ENCODE measurements around the gene CRAMP1.

Gene CRAMP1

GRCh38 chr16:1612320-1613111 is at the start of gene CRAMP1:
Gene CRAMP1, plus strand, starts transcription at chr16:1612360. Its CDS starts 2,280 bp downstream, at chr16:1614640.
- POLR2A ChIA-PET, result interaction anchor here (0.6 to 1.8 kb wide), 6 partner anchors 65 to 270 kb away, joined by 3 to 8 read pairs (median 4); partner anchors contain the start of genes EME2, JPT2, MAPK8IP3 and MRPS34
- CTCF ChIA-PET, result no interaction called here
- H3K27ac ChIP-seq (ENCODE audit: extremely low read depth, low read depth, low read length), result peak within 1 kb of the TSS; percentile 81
- H3K36me3 ChIP-seq (ENCODE audit: control insufficient read depth in 2 of 2, insufficient read depth in 1 of 2, low read length in 2 of 2), result peaks cover 10 to 26% of the 10 kb centered on the region in 2 experiments; a peak in 2 of 3 replicates
- peaks cover 5% of the 10 kb centered on the region; the same call in 1 of the 2 replicates for H3K4me1 ChIP-seq (ENCODE audit: control insufficient read depth, insufficient read depth, low read length)
- no peaks in the 10 kb centered on the region for H3K9me3 ChIP-seq (ENCODE audit: control insufficient read depth, insufficient read depth, low read depth, low read length)
- peak within 1 kb of the TSS; percentile 64 for H3K4me3 ChIP-seq (ENCODE audit: low read depth, low read length)
- TF ChIP-seq ZNF324 (tag by site-specific recombination; IDR thresholded peaks at IDR 0.05) (0 out of 2 replicates have a peak, but pooled peaks have one; percentile 25), ZNF221 (tag by site-specific recombination; IDR thresholded peaks at IDR 0.05; ENCODE audit: borderline replicate concordance) (no peak), ZBTB20 (tag by site-specific recombination; IDR thresholded peaks at IDR 0.05) (peak; percentile 85), ZXDB (tag by site-specific recombination; IDR thresholded peaks at IDR 0.05) (peak; percentile 17; the same call in 1 of the 2 replicates), ZSCAN30 (tag by site-specific recombination; IDR thresholded peaks at IDR 0.05) (no peak), ZNF2 (tag by site-specific recombination; IDR thresholded peaks at IDR 0.05) (0 out of 2 replicates have a peak, but pooled peaks have one; percentile 18), ZNF561 (tag by site-specific recombination; IDR thresholded peaks at IDR 0.05; ENCODE audit: borderline replicate concordance) (peak; percentile 56; the same call in 1 of the 2 replicates), ZNF600 (tag by site-specific recombination; IDR thresholded peaks at IDR 0.05) (peak; percentile 40; the same call in 1 of the 2 replicates), YY1 (tag by site-specific recombination; IDR thresholded peaks at IDR 0.05) (peak; percentile 42; the same call in 1 of the 2 replicates), ZFP41 (tag by site-specific recombination; IDR thresholded peaks at IDR 0.05; ENCODE audit: borderline replicate concordance) (no peak), ZNF660 (tag by site-specific recombination; IDR thresholded peaks at IDR 0.05) (0 out of 2 replicates have a peak, but pooled peaks have one; percentile 54), REST (tag by site-specific recombination; IDR thresholded peaks at IDR 0.05) (no peak), ZBTB8A (tag by site-specific recombination; IDR thresholded peaks at IDR 0.05) (peak; percentile 27), ZEB2 (tag by site-specific recombination; IDR thresholded peaks at IDR 0.05) (peak; percentile 65), ZNF266 (tag by site-specific recombination; IDR thresholded peaks at IDR 0.05; ENCODE audit: low read depth) (no peak), PRDM1 (tag by site-specific recombination; IDR thresholded peaks at IDR 0.05) (no peak), GLIS2 (tag by site-specific recombination; IDR thresholded peaks at IDR 0.05) (peak; percentile 87), ATF2 (tag by site-specific recombination; IDR thresholded peaks at IDR 0.05; ENCODE audit: low read depth) (no peak), ZNF560 (tag by site-specific recombination; IDR thresholded peaks at IDR 0.05; ENCODE audit: borderline replicate concordance) (no peak), ZNF501 (tag by site-specific recombination; IDR thresholded peaks at IDR 0.05) (no peak), ZNF670 (tag by site-specific recombination; IDR thresholded peaks at IDR 0.05; ENCODE audit: low read depth) (no peak), KLF7 (tag by site-specific recombination; IDR thresholded peaks at IDR 0.05; ENCODE audit: borderline replicate concordance) (no peak), HIC1 (tag by site-specific recombination; IDR thresholded peaks at IDR 0.05) (no peak), REPIN1 (tag by site-specific recombination; IDR thresholded peaks at IDR 0.05; ENCODE audit: low read depth) (no peak), PRDM10 (tag by site-specific recombination; IDR thresholded peaks at IDR 0.05) (0 out of 2 replicates have a peak, but pooled peaks have one; percentile 9), IKZF3 (tag by site-specific recombination; IDR thresholded peaks at IDR 0.05) (0 out of 2 replicates have a peak, but pooled peaks have one; percentile 39), ZNF335 (tag by site-specific recombination; conservative IDR thresholded peaks at IDR 0.05) (peak; percentile 74)
